NCI-H345 (cell line): ENCODE measurements around the gene OR7A10.

ENCODE experiments used
- DNase-seq: peaks from one replicate; lab custom pipeline; 2025; lab: John Stamatoyannopoulos, UW

OR7A10 gene

GRCh38 chr19:14848822-14849221 lies at the start of gene OR7A10:
OR7A10 (minus strand) TSS chr19:14848922; CDS start chr19:14841877, 7,045 bp downstream.
- no peak for DNase-seq

GRCh38 chr19:14890643-14891379 lies 42.1 kb upstream of the OR7A10 start:
- DNase-seq: no peak

GRCh38 chr19:14889994-14890642 lies 41.4 kb upstream of the OR7A10 start:
- no peak for DNase-seq

GRCh38 chr19:14886032-14886431 lies 37.3 kb upstream of the OR7A10 start, which contains the start of gene OR7A17:
OR7A17 (minus strand) TSS chr19:14886132; CDS start chr19:14881355, 4,777 bp downstream.
- no peak for DNase-seq

- no peak for DNase-seq
Observed at GRCh38 chr19:14871619-14872230, 23.0 kb upstream of the OR7A10 start.

- no peak for DNase-seq
Observed at GRCh38 chr19:14868497-14868896, 19.8 kb upstream of the OR7A10 start.

- no peak for DNase-seq
Observed at GRCh38 chr19:14843578-14843977, 5.1 kb downstream of the OR7A10 start.

GRCh38 chr19:14843169-14843568 lies 5.6 kb downstream of the OR7A10 start:
- DNase-seq: no peak

GRCh38 chr19:14840206-14840605 lies 8.5 kb downstream of the OR7A10 start:
- no peak for DNase-seq

GRCh38 chr19:14837391-14837790 lies 11.3 kb downstream of the OR7A10 start:
- DNase-seq: no peak

- DNase-seq: no peak
Observed at GRCh38 chr19:14835011-14835410, 13.7 kb downstream of the OR7A10 start, which contains the start of the genes OR7A5 and OR7C1. OR7A5 (minus strand) TSS chr19:14835185; CDS start chr19:14828241, 6,944 bp downstream. OR7C1 (minus strand) TSS chr19:14835185; CDS start chr19:14800136, 35,049 bp downstream.

GRCh38 chr19:14830702-14831101 lies 18.0 kb downstream of the OR7A10 start:
- DNase-seq: no peak

- no peak for DNase-seq
Observed at GRCh38 chr19:14826006-14826405, 22.7 kb downstream of the OR7A10 start.

- DNase-seq: no peak
Observed at GRCh38 chr19:14821937-14822336, 26.8 kb downstream of the OR7A10 start.

GRCh38 chr19:14818588-14818987 lies 30.1 kb downstream of the OR7A10 start:
- no peak for DNase-seq

GRCh38 chr19:14817052-14817451 lies 31.7 kb downstream of the OR7A10 start:
- no peak for DNase-seq

GRCh38 chr19:14814982-14815652 lies 33.6 kb downstream of the OR7A10 start:
- DNase-seq: no peak

- no peak for DNase-seq
Observed at GRCh38 chr19:14809272-14810057, 39.3 kb downstream of the OR7A10 start.

GRCh38 chr19:14804765-14805164 lies 44.0 kb downstream of the OR7A10 start:
- DNase-seq: no peak

GRCh38 chr19:14798760-14799159 lies 50.0 kb downstream of the OR7A10 start:
- no peak for DNase-seq

GRCh38 chr19:14796021-14796420 lies 52.7 kb downstream of the OR7A10 start:
- no peak for DNase-seq
